PC-3 (cell line): ENCODE results near the gene MYLK. TPM values are rescaled to one million over a fixed set of nuclear protein-coding genes. Genes with fewer than 3 reads are reported as not detected.

ENCODE experiments used
- ATAC-seq: fragments of 200-7000 bp; cut with Tn5 transposase; 2 replicates; pipeline ENCODE4 v1.9.1; 2020; ENCODE audit warnings: mild to moderate bottlenecking, moderate library complexity
- BruUV-seq: library from RNA; stranded (reverse); fragments of 400-500 nt; replicated peaks from 2 replicates; lab custom pipeline; 2021; lab: Mats Ljungman, UMichigan
- CTCF ChIA-PET: fragments of 300-600 bp; sonication (Branson Sonifier 250); formaldehyde crosslinking; loops from one replicate; lab custom pipeline; 2022; ENCODE audit warnings: antibody characterized with exemption; lab: Charles Lee
- POLR2A ChIA-PET: fragments of 300-600 bp; sonication (Branson Sonifier 250); formaldehyde crosslinking; loops from one replicate; lab custom pipeline; 2022; ENCODE audit warnings: antibody characterized with exemption; ENCODE audit not compliant: unreplicated experiment; lab: Charles Lee
- DNase-seq: peaks from one replicate; pipeline ENCODE4 v3.0.0-alpha.2; 2015
- H2AFZ ChIP-seq: fragments of 300-600 bp; sonication (generic); 2 replicates; pipeline ENCODE4 v1.6.0; 2016; ENCODE audit warnings: antibody characterized with exemption, low read length
- H3F3A ChIP-seq: fragments of 300-600 bp; sonication (generic); one replicate; pipeline ENCODE4 v1.6.0; 2017; ENCODE audit warnings: antibody characterized with exemption, low read length, control low read depth, mild to moderate bottlenecking; ENCODE audit not compliant: unreplicated experiment
- H3K27ac ChIP-seq: fragments of 300-600 bp; sonication (generic); 2 replicates; pipeline ENCODE4 v1.5.1; 2016; ENCODE audit warnings: mild to moderate bottlenecking, low read length
- H3K27me3 ChIP-seq: fragments of 300-600 bp; sonication (generic); 2 replicates; pipeline ENCODE4 v1.6.1; 2016; ENCODE audit warnings: low read length, mixed read lengths
- H3K36me3 ChIP-seq: fragments of 300-600 bp; sonication (generic); 2 replicates; pipeline ENCODE4 v1.6.1; 2016; ENCODE audit warnings: low read depth, mixed run types, low read length, mixed read lengths
- H3K4me1 ChIP-seq: fragments of 300-600 bp; sonication (generic); 2 replicates; pipeline ENCODE4 v1.5.1; 2016; ENCODE audit warnings: low read length; ENCODE audit not compliant: insufficient read depth
- H3K4me2 ChIP-seq: fragments of 300-600 bp; sonication (generic); 2 replicates; pipeline ENCODE4 v1.6.0; 2016; ENCODE audit warnings: low read length
- H3K4me3 ChIP-seq: fragments of 300-600 bp; sonication (generic); 2 replicates; pipeline ENCODE4 v1.5.1; 2016; ENCODE audit warnings: mild to moderate bottlenecking, low read length, mixed read lengths
- H3K79me2 ChIP-seq: fragments of 300-600 bp; sonication (generic); 2 replicates; pipeline ENCODE4 v1.6.1; 2017; ENCODE audit warnings: low read length, mixed read lengths
- H3K9ac ChIP-seq: fragments of 300-600 bp; sonication (generic); 2 replicates; pipeline ENCODE4 v1.6.0; 2016; ENCODE audit warnings: mild to moderate bottlenecking, low read length
- H3K9me2 ChIP-seq: fragments of 300-600 bp; sonication (generic); replicated peaks from 2 replicates; pipeline ENCODE4 v1.6.1; 2016; ENCODE audit warnings: mixed run types, low read length, mixed read lengths
- H3K9me3 ChIP-seq: fragments of 300-600 bp; sonication (generic); 2 replicates; pipeline ENCODE4 v1.6.1; 2016; ENCODE audit warnings: low read length, mixed read lengths
- H4K20me1 ChIP-seq: fragments of 300-600 bp; sonication (generic); 2 replicates; pipeline ENCODE4 v1.6.1; 2016; ENCODE audit warnings: low read length, mixed read lengths
- CTCF ChIP-seq: fragments of 300-600 bp; sonication (generic); conservative IDR thresholded peaks from 2 replicates; pipeline ENCODE4 v1.5.1; 2017; ENCODE audit warnings: antibody characterized with exemption, low read depth, mild to moderate bottlenecking, low read length
- EZH2 ChIP-seq: fragments of 300-600 bp; sonication (generic); IDR thresholded peaks from one replicate; pipeline ENCODE4 v1.6.1; 2017; ENCODE audit warnings: antibody characterized with exemption, mild to moderate bottlenecking, low read length; ENCODE audit not compliant: unreplicated experiment
- EZH2phosphoT487 ChIP-seq: fragments of 300-600 bp; sonication (generic); IDR thresholded peaks from 2 replicates; pipeline ENCODE4 v1.6.1; 2018; ENCODE audit warnings: mild to moderate bottlenecking, antibody characterized with exemption, low read length, borderline replicate concordance
- intact Hi-C: fragments of 100-400 bp; cut with micrococcal nuclease; formaldehyde crosslinking; loops from 2 replicates; pipeline ENCODE4 v1.9.0; 2023
- total RNA-seq: library from RNA; depleted of rRNA; stranded (reverse); fragments of >200 nt; gene quantifications from 2 replicates; pipeline ENCODE4 v1.2.3, GENCODE V29; 2014

The MYLK gene
- total RNA-seq, 1 experiment from 2014 or later = 6.9 TPM

GRCh38 chr3:123744064-123744463 is 140.1 kb downstream of the MYLK start:
- H3K27ac ChIP-seq = no peak overlapping the region
- CTCF ChIA-PET = no interaction called here
- intact Hi-C loops = no loop called here
- H3K4me1 ChIP-seq = peaks cover 21% of the 10 kb centered on the region
- no peaks in the 10 kb centered on the region for H4K20me1 ChIP-seq
- ATAC-seq = no peak
- H3K9ac ChIP-seq = no peak overlapping the region
- no peaks in the 10 kb centered on the region for H3K27me3 ChIP-seq
- H3K4me2 ChIP-seq = no peak overlapping the region
- H3K9me3 ChIP-seq = no peaks in the 10 kb centered on the region
- TF ChIP-seq CTCF = no peak
- no peak for TF ChIP-seq EZH2
- no peak for TF ChIP-seq EZH2phosphoT487
- H3F3A ChIP-seq = no peaks in the 10 kb centered on the region
- DNase-seq = no peak
- H3K9me2 ChIP-seq = no peaks in the 10 kb centered on the region
- H2AFZ ChIP-seq = no peak overlapping the region
- no peak overlapping the region for H3K4me3 ChIP-seq
- H3K79me2 ChIP-seq = no peaks in the 10 kb centered on the region
- H3K36me3 ChIP-seq = no peaks in the 10 kb centered on the region
- POLR2A ChIA-PET = no interaction called here
- BruUV-seq = no TSS peak

- H3K79me2 ChIP-seq = no peaks in the 10 kb centered on the region
- intact Hi-C loops = no loop called here
- no peaks in the 10 kb centered on the region for H3K36me3 ChIP-seq
- TF ChIP-seq CTCF = no peak
- TF ChIP-seq EZH2 = no peak
- no peak for TF ChIP-seq EZH2phosphoT487
- peaks cover 25% of the 10 kb centered on the region for H3K4me1 ChIP-seq
- H4K20me1 ChIP-seq = no peaks in the 10 kb centered on the region
- no peak overlapping the region for H3K27ac ChIP-seq
- H3F3A ChIP-seq = no peaks in the 10 kb centered on the region
- H3K4me3 ChIP-seq = no peak overlapping the region
- no peak overlapping the region for H3K9ac ChIP-seq
- ChIA-PET POLR2A (no interaction called here), CTCF (interaction anchor here (0.5 kb wide), 1 partner anchor 19 kb away, joined by 3 read pairs; no protein-coding TSS in a partner anchor)
- H3K9me3 ChIP-seq = no peaks in the 10 kb centered on the region
- DNase-seq = no peak
- no TSS peak for BruUV-seq
- no peaks in the 10 kb centered on the region for H3K9me2 ChIP-seq
- H3K27me3 ChIP-seq = no peaks in the 10 kb centered on the region
- ATAC-seq = no peak
- H2AFZ ChIP-seq = no peak overlapping the region
- H3K4me2 ChIP-seq = no peak overlapping the region
Measured at GRCh38 chr3:123743121-123743520, 141.0 kb downstream of the MYLK start.

GRCh38 chr3:123741041-123741511 is 143.1 kb downstream of the MYLK start:
- no peaks in the 10 kb centered on the region for H3K79me2 ChIP-seq
- no peak; the same call in 1 of the 2 replicates for ATAC-seq
- no TSS peak for BruUV-seq
- no peaks in the 10 kb centered on the region for H4K20me1 ChIP-seq
- H3K9ac ChIP-seq = no peak overlapping the region
- no peaks in the 10 kb centered on the region for H3F3A ChIP-seq
- DNase-seq = no peak
- CTCF ChIA-PET = no interaction called here
- H3K9me2 ChIP-seq = no peaks in the 10 kb centered on the region
- H3K36me3 ChIP-seq = no peaks in the 10 kb centered on the region
- POLR2A ChIA-PET = interaction anchor here (0.6 kb wide), 1 partner anchor 133 kb away, joined by 13 read pairs; no protein-coding TSS in a partner anchor
- intact Hi-C loops = no loop called here
- no peaks in the 10 kb centered on the region for H3K27me3 ChIP-seq
- H3K27ac ChIP-seq = no peak overlapping the region
- TF ChIP-seq CTCF = no peak
- no peak for TF ChIP-seq EZH2phosphoT487
- no peak for TF ChIP-seq EZH2
- H3K4me3 ChIP-seq = no peak overlapping the region
- H3K4me2 ChIP-seq = no peak overlapping the region
- no peaks in the 10 kb centered on the region for H3K9me3 ChIP-seq
- H2AFZ ChIP-seq = no peak overlapping the region
- peaks cover 25% of the 10 kb centered on the region for H3K4me1 ChIP-seq
